SK-N-MC (cell line): Measurements from ENCODE around the gene TOP1.

Source experiments
- EZH2 ChIP-seq: fragments of 200-600 bp; sonication (generic); IDR thresholded peaks from one replicate; pipeline ENCODE4 v1.6.1; 2017; ENCODE audit warnings: antibody characterized with exemption
- POLR2AphosphoS5 ChIP-seq: IDR thresholded peaks from 2 replicates; pipeline ENCODE4 v1.6.1; 2012; ENCODE audit warnings: mild to moderate bottlenecking, low read depth, low read length, borderline replicate concordance

DNA sequence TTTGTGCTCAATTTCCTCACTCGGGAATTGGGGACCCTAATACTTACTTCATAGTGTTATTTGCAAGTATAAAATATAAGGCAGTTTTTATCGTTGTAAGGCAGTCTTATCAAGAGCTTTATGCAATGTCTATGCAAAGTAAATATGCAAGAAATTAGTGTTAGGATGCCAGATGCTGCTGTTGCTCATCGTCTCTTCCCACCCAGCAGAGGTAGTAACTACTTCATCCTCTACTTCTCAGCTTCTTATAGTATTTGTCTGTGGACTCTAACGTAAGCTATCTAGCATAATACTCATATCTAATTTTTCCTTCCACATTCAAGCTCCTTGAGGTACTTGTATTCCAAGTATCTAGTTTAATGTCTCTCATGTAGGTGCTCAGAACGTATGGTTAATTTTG lies 120.3 kb downstream of the TOP1 start:
- TF ChIP-seq EZH2 (no peak), POLR2AphosphoS5 (no peak)
